A549 (cell line): ENCODE measurements around the gene ALOX12. TPM values are rescaled to one million over a fixed set of nuclear protein-coding genes. Genes with fewer than 3 reads are reported as not detected.

ENCODE experiments used
- ATAC-seq, 2 experiments: fragments of 200-7000 bp in 1 of 2; fragments of >200 bp in 1 of 2; cut with Nextera tagmentation in 1 of 2; cut with Tn5 transposase in 1 of 2; 3 replicates each; pipeline versions ENCODE4 v1.8.0 to v1.9.1; 2018 to 2020; ENCODE audit warnings: mild to moderate bottlenecking in 1 of 2, moderate library complexity in 1 of 2
- CTCF ChIA-PET: fragments of 300-600 bp; sonication (Branson Sonifier 250); formaldehyde crosslinking; extraction: SDS; loops from one replicate; lab custom pipeline; 2021; ENCODE audit warnings: antibody characterized with exemption, inconsistent platforms; lab: Yijun Ruan, JAX
- POLR2A ChIA-PET: fragments of 350-600 bp; formaldehyde crosslinking; extraction: SDS; loops from one replicate; lab custom pipeline; 2021; ENCODE audit warnings: antibody characterized with exemption, inconsistent platforms; lab: Yijun Ruan, JAX
- DNase-seq, 2 experiments: peaks; one replicate each; pipeline versions ENCODE4 v3.0.0 to v3.0.0-alpha.2; 2011 to 2016; ENCODE audit warnings: low read depth in 1 of 2, low spot score in 1 of 2
- FAIRE-seq: peaks from 2 replicates; lab custom pipeline; 2011; peaks lifted over from hg19 to GRCh38; lab: Jason Lieb, UNC
- H3K27ac ChIP-seq, 2 experiments: fragments of >200 bp; sonication (Bioruptor Twin); formaldehyde crosslinking; 3 replicates each; pipeline ENCODE4 v1.5.1; 2016 to 2017
- H3K4me1 ChIP-seq: fragments of >200 bp; sonication (Bioruptor Twin); formaldehyde crosslinking; 3 replicates; pipeline ENCODE4 v1.6.1; 2016
- H3K4me2 ChIP-seq: fragments of >200 bp; sonication (Bioruptor Twin); formaldehyde crosslinking; 3 replicates; pipeline ENCODE4 v1.6.1; 2016
- H3K4me3 ChIP-seq: fragments of >200 bp; sonication (Bioruptor Twin); formaldehyde crosslinking; 3 replicates; pipeline ENCODE4 v1.5.1; 2016
- H3K9me3 ChIP-seq: fragments of >200 bp; sonication (Bioruptor Twin); formaldehyde crosslinking; 3 replicates; pipeline ENCODE4 v1.6.1; 2016
- ATOH8 ChIP-seq: fragments of 250-450 bp; sonication (Bioruptor Pico); IDR thresholded peaks from 2 replicates; pipeline ENCODE4 v1.5.0; 2020; ENCODE audit warnings: low read depth, mild to moderate bottlenecking, moderate library complexity
- BHLHE40 ChIP-seq: IDR thresholded peaks from 2 replicates; pipeline ENCODE4 v1.6.1; 2012; ENCODE audit warnings: low read depth, low read length, inconsistent platforms
- CBX2 ChIP-seq: fragments of 200-600 bp; sonication (generic); IDR thresholded peaks from 2 replicates; pipeline ENCODE4 v1.6.1; 2016; ENCODE audit warnings: low read depth, mild to moderate bottlenecking, borderline replicate concordance
- CHD4 ChIP-seq: fragments of 200-600 bp; sonication (generic); IDR thresholded peaks from 2 replicates; pipeline ENCODE4 v1.6.1; 2016; ENCODE audit warnings: antibody characterized with exemption, mild to moderate bottlenecking, borderline replicate concordance
- CTCF ChIP-seq: fragments of >200 bp; sonication (Bioruptor Twin); formaldehyde crosslinking; IDR thresholded peaks from 3 replicates; pipeline ENCODE4 v1.5.1; 2016
- E2F6 ChIP-seq: IDR thresholded peaks from 2 replicates; pipeline ENCODE4 v1.6.1; 2012; ENCODE audit warnings: low read depth, borderline replicate concordance
- FOSL2 ChIP-seq, 2 experiments: fragments of 450-650 bp in 1 of 2; fragments of >200 bp in 1 of 2; sonication (Bioruptor Twin) in 1 of 2; formaldehyde crosslinking; IDR thresholded peaks; 2 replicates each; pipeline versions ENCODE4 v1.5.0 to v1.6.1; 2016 to 2020; ENCODE audit warnings: mild to moderate bottlenecking in 1 of 2, moderate library complexity in 1 of 2
- HOXA7 ChIP-seq: fragments of 250-450 bp; sonication (Bioruptor Pico); IDR thresholded peaks from 2 replicates; pipeline ENCODE4 v1.5.0; 2020; ENCODE audit warnings: mild to moderate bottlenecking, moderate library complexity
- HOXB13 ChIP-seq: fragments of 250-450 bp; sonication (Bioruptor Pico); IDR thresholded peaks from 2 replicates; pipeline ENCODE4 v1.5.0; 2020; ENCODE audit warnings: low read depth, mild to moderate bottlenecking, moderate library complexity
- JUN ChIP-seq, 2 experiments: fragments of >200 bp; sonication (Bioruptor Twin); formaldehyde crosslinking; IDR thresholded peaks; 2 replicates in 1 of 2; 3 replicates in 1 of 2; pipeline ENCODE4 v1.6.1; 2016 to 2017
- KDM5A ChIP-seq: fragments of 200-600 bp; sonication (generic); IDR thresholded peaks from 2 replicates; pipeline ENCODE4 v1.6.1; 2016; ENCODE audit warnings: antibody characterized with exemption, mild to moderate bottlenecking
- NPAS2 ChIP-seq: fragments of 250-450 bp; sonication (Bioruptor Pico); IDR thresholded peaks from 2 replicates; pipeline ENCODE4 v1.8.0; 2022; ENCODE audit warnings: mild to moderate bottlenecking, moderate library complexity, borderline replicate concordance
- NR3C1 ChIP-seq: fragments of >200 bp; sonication (Bioruptor Twin); formaldehyde crosslinking; IDR thresholded peaks from 3 replicates; pipeline ENCODE4 v1.6.1; 2017
- PHF8 ChIP-seq: fragments of 200-600 bp; sonication (generic); IDR thresholded peaks from 2 replicates; pipeline ENCODE4 v1.6.1; 2016; ENCODE audit warnings: low read depth, mild to moderate bottlenecking, antibody characterized with exemption, moderate library complexity, borderline replicate concordance
- POLR2A ChIP-seq: IDR thresholded peaks from 2 replicates; pipeline ENCODE4 v1.6.1; 2012; ENCODE audit warnings: mild to moderate bottlenecking, low read length
- POLR2AphosphoS2 ChIP-seq: conservative IDR thresholded peaks from 2 replicates; pipeline ENCODE4 v1.6.1; 2012; ENCODE audit warnings: low read length, improper control_type of control experiment, inconsistent platforms
- RAD21 ChIP-seq, 2 experiments: fragments of >200 bp in 1 of 2; sonication (Bioruptor Twin) in 1 of 2; formaldehyde crosslinking in 1 of 2; IDR thresholded peaks in 1 of 2; conservative IDR thresholded peaks in 1 of 2; 2 replicates in 1 of 2; 3 replicates in 1 of 2; pipeline ENCODE4 v1.6.1; 2012 to 2018; ENCODE audit warnings: inconsistent platforms in 1 of 2
- RARB ChIP-seq: fragments of 250-450 bp; sonication (Bioruptor Pico); IDR thresholded peaks from 2 replicates; pipeline ENCODE4 v1.8.0; 2021; ENCODE audit warnings: mild to moderate bottlenecking, moderate library complexity
- REST ChIP-seq: fragments of 200-600 bp; sonication (generic); IDR thresholded peaks from 2 replicates; pipeline ENCODE4 v1.6.1; 2016; ENCODE audit warnings: antibody characterized with exemption, mild to moderate bottlenecking, moderate library complexity
- RFX5 ChIP-seq: fragments of 450-650 bp; IDR thresholded peaks from 2 replicates; pipeline ENCODE4 v1.7.1; 2014; ENCODE audit warnings: antibody characterized with exemption, mild to moderate bottlenecking, moderate library complexity
- RNF2 ChIP-seq: fragments of 200-600 bp; sonication (generic); IDR thresholded peaks from 2 replicates; pipeline ENCODE4 v1.6.1; 2016; ENCODE audit warnings: low read depth, mild to moderate bottlenecking, antibody characterized with exemption, moderate library complexity, borderline replicate concordance
- TFCP2L1 ChIP-seq: fragments of 250-450 bp; sonication (Bioruptor Pico); IDR thresholded peaks from 2 replicates; pipeline ENCODE4 v1.5.0; 2021; ENCODE audit warnings: mild to moderate bottlenecking
- TP53 ChIP-seq: fragments of 250-450 bp; sonication (Bioruptor Pico); IDR thresholded peaks from 2 replicates; pipeline ENCODE4 v1.5.0; 2021; ENCODE audit warnings: mild to moderate bottlenecking, moderate library complexity
- ZFP36 ChIP-seq: fragments of 450-650 bp; IDR thresholded peaks from 2 replicates; pipeline ENCODE4 v1.6.1; 2014; ENCODE audit warnings: borderline replicate concordance; ENCODE audit not compliant: partially characterized antibody
- ZNF302 ChIP-seq: fragments of 250-450 bp; sonication (Bioruptor Pico); IDR thresholded peaks from 2 replicates; pipeline ENCODE4 v1.9.0; 2021; ENCODE audit warnings: inconsistent platforms, mild to moderate bottlenecking, moderate library complexity
- ZSCAN20 ChIP-seq: fragments of 250-450 bp; sonication (Bioruptor Pico); IDR thresholded peaks from 2 replicates; pipeline ENCODE4 v1.8.0; 2022; ENCODE audit warnings: mild to moderate bottlenecking, moderate library complexity
- WGBS: methylation state at CpG from one replicate; pipeline ENCODE4 v1.1.6; 2017; ENCODE audit errors: missing lambda C conversion rate; 5-methylcytosine and 5-hydroxymethylcytosine counted together
- polyA plus RNA-seq, 4 experiments: library from polyadenylated mRNA; depleted of rRNA in 3 of 4; stranded (reverse); fragments of >200 nt; fragmentation: RNase III in 1 of 4; extraction: RNeasy Plus Mini Kit Qiagen cat#74134 plus additional on column Dnase treatment in 1 of 4; gene quantifications; 2 replicates in 3 of 4; 3 replicates in 1 of 4; pipeline ENCODE4 v1.2.3, GENCODE V29; 2011 to 2017
- TF ChIP-seq, protein P1 (sequence below): IDR thresholded peaks from 2 replicates; pipeline ENCODE4 v1.6.1; 2012
- TF ChIP-seq, protein P2 (sequence below): fragments of >200 bp; sonication (Bioruptor Twin); formaldehyde crosslinking; IDR thresholded peaks from 2 replicates; pipeline ENCODE4 v1.6.1; 2016

The ALOX12 gene
- polyA plus RNA-seq, 2 of the 4 experiments (the other 2 are of a cell fraction): not detected

DNA sequence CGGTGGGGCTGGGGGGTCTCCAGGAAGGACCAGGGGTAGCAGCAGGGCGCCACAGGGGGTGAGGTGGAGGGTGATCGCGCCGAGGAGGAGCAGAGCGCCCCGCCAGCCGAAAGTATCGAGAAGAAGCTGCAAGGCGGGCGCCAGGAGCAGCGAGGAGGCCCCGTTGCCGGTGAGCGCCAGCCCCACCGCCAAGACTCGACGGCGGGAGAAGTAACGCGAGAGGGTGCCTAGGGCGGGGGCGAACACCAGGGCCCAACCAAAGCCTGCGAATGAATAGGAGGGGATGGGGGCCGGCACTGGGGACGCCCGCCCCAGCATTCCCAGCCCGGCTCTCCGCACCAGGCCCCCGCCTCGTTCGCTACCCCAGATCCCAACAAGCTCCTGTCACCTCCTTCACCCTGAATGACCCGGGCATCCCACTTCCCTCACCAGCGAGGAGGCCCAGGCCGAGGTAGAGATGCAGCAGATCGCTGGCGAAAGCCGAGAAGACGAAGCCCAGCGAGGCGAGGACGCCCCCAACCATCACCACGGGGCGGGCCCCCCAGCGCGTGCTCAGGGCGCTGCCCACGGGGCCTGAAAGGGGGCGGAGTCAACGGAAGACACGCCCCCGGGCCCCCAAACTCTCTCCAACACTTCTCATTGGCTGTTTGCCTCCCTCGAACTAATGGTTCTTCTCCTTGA lies 46.8 kb downstream of the ALOX12 start:
- DNase-seq: no peak
- ATAC-seq: no peak; a peak in 1 of 6 replicates
- ChIA-PET CTCF (interaction anchor here (1.3 to 34.0 kb wide), 5 partner anchors 12 to 376 kb away, joined by 5 to 1477 read pairs (median 132); partner anchors contain the start of genes ASGR1 and ASGR2), POLR2A (no interaction called here)
- H3K4me1 ChIP-seq: peaks cover 24% of the 10 kb centered on the region
- no peak overlapping the region for H3K27ac ChIP-seq
- 82% methylated on average over 53 of the region's 53 CpGs for WGBS
- TF ChIP-seq HOXB13 (CRISPR knock-in tag) (no peak), RNF2 (no peak), NR3C1 (no peak), ZFP36 (no peak), POLR2AphosphoS2 (no peak), POLR2A (no peak; the same call in 1 of the 2 replicates), CTCF (no peak), REST (no peak), TP53 (CRISPR knock-in tag) (no peak), NPAS2 (CRISPR knock-in tag) (no peak), CBX2 (no peak), PHF8 (no peak), ATOH8 (no peak), RFX5 (no peak), TFCP2L1 (CRISPR knock-in tag) (no peak), BHLHE40 (no peak), HOXA7 (no peak), KDM5A (no peak), ZNF302 (no peak)
- TF ChIP-seq, protein P1, sequence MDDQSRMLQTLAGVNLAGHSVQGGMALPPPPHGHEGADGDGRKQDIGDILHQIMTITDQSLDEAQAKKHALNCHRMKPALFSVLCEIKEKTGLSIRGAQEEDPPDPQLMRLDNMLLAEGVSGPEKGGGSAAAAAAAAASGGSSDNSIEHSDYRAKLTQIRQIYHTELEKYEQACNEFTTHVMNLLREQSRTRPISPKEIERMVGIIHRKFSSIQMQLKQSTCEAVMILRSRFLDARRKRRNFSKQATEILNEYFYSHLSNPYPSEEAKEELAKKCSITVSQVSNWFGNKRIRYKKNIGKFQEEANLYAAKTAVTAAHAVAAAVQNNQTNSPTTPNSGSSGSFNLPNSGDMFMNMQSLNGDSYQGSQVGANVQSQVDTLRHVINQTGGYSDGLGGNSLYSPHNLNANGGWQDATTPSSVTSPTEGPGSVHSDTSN: no peak
- no peaks in the 10 kb centered on the region for H3K9me3 ChIP-seq
- no peak for FAIRE-seq
- no peak overlapping the region for H3K4me3 ChIP-seq
- H3K4me2 ChIP-seq: peak overlapping the region; percentile 77

DNA sequence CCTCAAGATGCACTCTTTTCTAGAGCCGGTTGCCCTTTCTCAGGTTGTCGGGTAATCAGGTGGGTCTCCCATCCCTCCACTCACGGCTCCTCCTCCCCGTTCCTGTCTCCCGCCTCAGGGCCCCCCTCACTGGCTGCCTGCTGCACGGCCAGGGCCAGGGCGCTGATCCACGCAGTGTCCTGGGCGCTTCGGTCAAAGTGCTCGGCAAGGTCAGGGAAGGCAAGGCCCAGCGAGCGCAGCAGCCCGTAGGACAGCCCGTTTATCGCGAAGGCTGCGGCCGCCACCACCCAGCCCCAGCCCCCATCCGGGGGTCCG lies 47.3 kb downstream of the ALOX12 start:
- 72% methylated on average over 14 of the region's 21 CpGs for WGBS
- FAIRE-seq: no peak
- CTCF ChIA-PET: interaction anchor here (1.0 to 34.0 kb wide), 5 partner anchors 12 to 253 kb away, joined by 3 to 1477 read pairs (median 132); partner anchors contain the start of genes ASGR1 and ASGR2
- POLR2A ChIA-PET: no interaction called here
- peak overlapping the region; percentile 23; the same call in 2 of the 3 replicates for H3K4me3 ChIP-seq
- peak overlapping the region in 1 of 2 experiments; percentile 76; a peak in 3 of 6 replicates for H3K27ac ChIP-seq
- no peaks in the 10 kb centered on the region for H3K9me3 ChIP-seq
- no peak for DNase-seq
- ATAC-seq: peak in 1 of 2 experiments; percentile 17; a peak in 3 of 6 replicates
- peak overlapping the region; percentile 77 for H3K4me2 ChIP-seq
- H3K4me1 ChIP-seq: peaks cover 19% of the 10 kb centered on the region
- no peak; the same call in 1 of the 2 replicates for TF ChIP-seq POLR2A
- TF ChIP-seq CHD4: no peak
- no peak for TF ChIP-seq FOSL2 (IDR thresholded peaks at IDR 0.05)
- TF ChIP-seq FOSL2 (CRISPR knock-in tag; IDR thresholded peaks at IDR 0.05): no peak
- no peak for TF ChIP-seq RFX5
- TF ChIP-seq, protein P1: no peak
- no peak for TF ChIP-seq JUN (IDR thresholded peaks at IDR 0.05)
- TF ChIP-seq RAD21 (conservative IDR thresholded peaks at IDR 0.05 in 1 of 2, IDR thresholded peaks at IDR 0.05 in 1 of 2): no peak
- no peak for TF ChIP-seq RARB (CRISPR knock-in tag)
- TF ChIP-seq E2F6: no peak
- no peak for TF ChIP-seq ZSCAN20 (CRISPR knock-in tag)
- TF ChIP-seq, protein P2, sequence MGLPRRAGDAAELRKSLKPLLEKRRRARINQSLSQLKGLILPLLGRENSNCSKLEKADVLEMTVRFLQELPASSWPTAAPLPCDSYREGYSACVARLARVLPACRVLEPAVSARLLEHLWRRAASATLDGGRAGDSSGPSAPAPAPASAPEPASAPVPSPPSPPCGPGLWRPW: no peak
